GM10266 (cell line): ENCODE measurements around the gene RARB.

Experiments used
- DNase-seq: peaks from one replicate; pipeline ENCODE4 v3.0.0; 2012; ENCODE audit errors: extremely low spot score
- TF ChIP-seq, protein P1 (sequence below): IDR thresholded peaks from 2 replicates; pipeline ENCODE4 v1.5.1; 2012; ENCODE audit warnings: mild to moderate bottlenecking, low read depth; ENCODE audit not compliant: control insufficient read depth, insufficient read depth; ENCODE audit errors: missing control alignments

RARB gene

GRCh38 chr3:25604107-25604805 lies 176.2 kb downstream of the RARB start:
- no peak for DNase-seq
- TF ChIP-seq, protein P1, sequence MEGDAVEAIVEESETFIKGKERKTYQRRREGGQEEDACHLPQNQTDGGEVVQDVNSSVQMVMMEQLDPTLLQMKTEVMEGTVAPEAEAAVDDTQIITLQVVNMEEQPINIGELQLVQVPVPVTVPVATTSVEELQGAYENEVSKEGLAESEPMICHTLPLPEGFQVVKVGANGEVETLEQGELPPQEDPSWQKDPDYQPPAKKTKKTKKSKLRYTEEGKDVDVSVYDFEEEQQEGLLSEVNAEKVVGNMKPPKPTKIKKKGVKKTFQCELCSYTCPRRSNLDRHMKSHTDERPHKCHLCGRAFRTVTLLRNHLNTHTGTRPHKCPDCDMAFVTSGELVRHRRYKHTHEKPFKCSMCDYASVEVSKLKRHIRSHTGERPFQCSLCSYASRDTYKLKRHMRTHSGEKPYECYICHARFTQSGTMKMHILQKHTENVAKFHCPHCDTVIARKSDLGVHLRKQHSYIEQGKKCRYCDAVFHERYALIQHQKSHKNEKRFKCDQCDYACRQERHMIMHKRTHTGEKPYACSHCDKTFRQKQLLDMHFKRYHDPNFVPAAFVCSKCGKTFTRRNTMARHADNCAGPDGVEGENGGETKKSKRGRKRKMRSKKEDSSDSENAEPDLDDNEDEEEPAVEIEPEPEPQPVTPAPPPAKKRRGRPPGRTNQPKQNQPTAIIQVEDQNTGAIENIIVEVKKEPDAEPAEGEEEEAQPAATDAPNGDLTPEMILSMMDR: no peak

GRCh38 chr3:25610167-25610566 lies 182.1 kb downstream of the RARB start:
- DNase-seq: no peak
- TF ChIP-seq, protein P1: no peak

DNA sequence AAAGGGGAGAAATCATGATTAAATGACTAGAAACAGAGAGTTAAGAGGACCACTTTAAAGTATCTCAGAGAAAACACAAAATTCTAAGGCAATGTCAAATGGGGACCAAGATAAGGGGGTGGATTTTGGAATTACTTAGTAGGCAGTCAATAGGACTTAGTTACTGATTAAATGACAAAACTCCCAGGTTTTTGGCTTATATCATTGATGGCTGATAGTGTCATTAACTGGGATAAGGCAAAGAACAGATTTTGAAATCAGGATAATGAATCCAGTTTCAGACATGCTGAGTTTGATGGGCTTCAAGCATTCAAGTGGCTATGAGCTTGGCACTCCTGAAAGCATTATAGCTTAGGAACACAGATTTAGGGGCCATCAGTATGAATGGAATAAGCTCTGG lies 182.7 kb downstream of the RARB start:
- TF ChIP-seq, protein P1: no peak
- DNase-seq: no peak

GRCh38 chr3:25611193-25611592 lies 183.1 kb downstream of the RARB start:
- TF ChIP-seq, protein P1: no peak

DNA sequence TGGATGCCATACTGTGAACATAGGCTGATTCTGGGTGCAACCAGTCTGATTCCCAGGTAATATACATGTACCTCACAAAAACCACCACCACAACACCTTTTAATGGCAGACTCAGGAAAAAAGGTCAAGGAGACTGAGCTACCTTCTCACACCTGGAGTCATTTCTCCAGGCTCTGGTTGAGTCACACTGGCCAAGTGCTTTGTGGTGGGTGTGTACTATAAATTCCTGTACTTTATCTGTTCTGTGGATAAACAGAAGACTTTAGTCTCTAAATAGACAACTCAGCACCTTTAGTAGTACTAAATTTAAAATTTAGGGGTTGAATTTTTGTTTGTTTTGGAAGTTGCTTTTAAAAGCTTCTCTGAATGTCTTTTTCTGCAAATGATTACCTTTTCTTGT lies 190.0 kb downstream of the RARB start:
- TF ChIP-seq, protein P1: no peak
- no peak for DNase-seq

More at GRCh38 chr3:25611193-25611592, 183.1 kb downstream of the RARB start:
- DNase-seq: no peak

- DNase-seq: no peak
- TF ChIP-seq, protein P1: no peak
Observed at GRCh38 chr3:25619382-25619781, 191.3 kb downstream of the RARB start.

- TF ChIP-seq, protein P1: no peak
- DNase-seq: no peak
Observed at GRCh38 chr3:25620493-25620892, 192.4 kb downstream of the RARB start.
